ENCODE measurements around the gene TEKTIP1.

The TEKTIP1 gene

GRCh38 chr19:3573162-3573857 lies 34.3 kb downstream of the TEKTIP1 start:
- DNase-seq (ENCODE audit: low spot score): no peak
- no peak for TF ChIP-seq CTCF (IDR thresholded peaks at IDR 0.05; ENCODE audit: extremely low read depth, missing control alignments)

- peak; percentile 94 for DNase-seq (ENCODE audit: low spot score)
- no peak for TF ChIP-seq CTCF (IDR thresholded peaks at IDR 0.05; ENCODE audit: extremely low read depth, missing control alignments)
Measured at GRCh38 chr19:3573858-3574637, 35.1 kb downstream of the TEKTIP1 start.

GRCh38 chr19:3575260-3575741 lies 36.3 kb downstream of the TEKTIP1 start:
- DNase-seq (ENCODE audit: low spot score): no peak
- TF ChIP-seq CTCF (IDR thresholded peaks at IDR 0.05; ENCODE audit: extremely low read depth, missing control alignments): peak; percentile 47

GRCh38 chr19:3575949-3576673 lies 37.1 kb downstream of the TEKTIP1 start:
- DNase-seq (ENCODE audit: low spot score): peak; percentile 28
- TF ChIP-seq CTCF (IDR thresholded peaks at IDR 0.05; ENCODE audit: extremely low read depth, missing control alignments): no peak

- no peak for TF ChIP-seq CTCF (IDR thresholded peaks at IDR 0.05; ENCODE audit: extremely low read depth, missing control alignments)
- peak; percentile 44 for DNase-seq (ENCODE audit: low spot score)
Measured at GRCh38 chr19:3576696-3577443, 37.9 kb downstream of the TEKTIP1 start.

- DNase-seq (ENCODE audit: low spot score): peak; percentile 14
- no peak for TF ChIP-seq CTCF (IDR thresholded peaks at IDR 0.05; ENCODE audit: extremely low read depth, missing control alignments)
Measured at GRCh38 chr19:3577723-3578344, 38.9 kb downstream of the TEKTIP1 start.

Data from GM20000 (cell line).